ENCODE results near the gene MPP7.

Gene MPP7

GRCh38 chr10:28295336-28295735 lies 7.5 kb downstream of the MPP7 start:
- TF ChIP-seq POLR2AphosphoS5 (IDR thresholded peaks at IDR 0.05; ENCODE audit: low read depth, low read length) = no peak
- no peak for TF ChIP-seq POU2F2 (IDR thresholded peaks at IDR 0.05; ENCODE audit: low read depth, low read length)
- TF ChIP-seq POLR2A (IDR thresholded peaks at IDR 0.05; ENCODE audit: low read depth, low read length) = no peak
- no peak for TF ChIP-seq PAX5 (IDR thresholded peaks at IDR 0.05; ENCODE audit: insufficient read depth, low read length, severe bottlenecking)
- TF ChIP-seq SPI1 (IDR thresholded peaks at IDR 0.05; ENCODE audit: low read depth, low read length) = no peak
- no peak for TF ChIP-seq TAF1 (IDR thresholded peaks at IDR 0.05; ENCODE audit: low read depth, low read length)
- FAIRE-seq (no peak), DNase-seq (ENCODE audit: insufficient read length, low spot score) (no peak)

- DNase-seq (ENCODE audit: insufficient read length, low spot score) (no peak), FAIRE-seq (no peak)
- TF ChIP-seq PAX5 (IDR thresholded peaks at IDR 0.05; ENCODE audit: insufficient read depth, low read length, severe bottlenecking) = no peak
- TF ChIP-seq POU2F2 (IDR thresholded peaks at IDR 0.05; ENCODE audit: low read depth, low read length) = no peak
- TF ChIP-seq POLR2A (IDR thresholded peaks at IDR 0.05; ENCODE audit: low read depth, low read length) = no peak
- no peak for TF ChIP-seq POLR2AphosphoS5 (IDR thresholded peaks at IDR 0.05; ENCODE audit: low read depth, low read length)
- TF ChIP-seq TAF1 (IDR thresholded peaks at IDR 0.05; ENCODE audit: low read depth, low read length) = no peak
- no peak for TF ChIP-seq SPI1 (IDR thresholded peaks at IDR 0.05; ENCODE audit: low read depth, low read length)
Observed at GRCh38 chr10:28294809-28295208, 8.1 kb downstream of the MPP7 start.

GRCh38 chr10:28294169-28294532 lies 8.7 kb downstream of the MPP7 start:
- no peak for FAIRE-seq
- TF ChIP-seq PAX5 (IDR thresholded peaks at IDR 0.05; ENCODE audit: insufficient read depth, low read length, severe bottlenecking) (no peak), POLR2A (IDR thresholded peaks at IDR 0.05; ENCODE audit: low read depth, low read length) (no peak), SPI1 (IDR thresholded peaks at IDR 0.05; ENCODE audit: low read depth, low read length) (no peak), TAF1 (IDR thresholded peaks at IDR 0.05; ENCODE audit: low read depth, low read length) (no peak), POLR2AphosphoS5 (IDR thresholded peaks at IDR 0.05; ENCODE audit: low read depth, low read length) (no peak), POU2F2 (IDR thresholded peaks at IDR 0.05; ENCODE audit: low read depth, low read length) (no peak)

GRCh38 chr10:28293236-28294168 lies 9.4 kb downstream of the MPP7 start:
- FAIRE-seq = no peak
- no peak for TF ChIP-seq PAX5 (IDR thresholded peaks at IDR 0.05; ENCODE audit: insufficient read depth, low read length, severe bottlenecking)
- no peak for TF ChIP-seq POLR2A (IDR thresholded peaks at IDR 0.05; ENCODE audit: low read depth, low read length)
- no peak for TF ChIP-seq POU2F2 (IDR thresholded peaks at IDR 0.05; ENCODE audit: low read depth, low read length)
- no peak for TF ChIP-seq POLR2AphosphoS5 (IDR thresholded peaks at IDR 0.05; ENCODE audit: low read depth, low read length)
- no peak for TF ChIP-seq SPI1 (IDR thresholded peaks at IDR 0.05; ENCODE audit: low read depth, low read length)
- no peak for TF ChIP-seq TAF1 (IDR thresholded peaks at IDR 0.05; ENCODE audit: low read depth, low read length)
- DNase-seq (ENCODE audit: insufficient read length, low spot score) = no peak

More at GRCh38 chr10:28294169-28294532, 8.7 kb downstream of the MPP7 start:
- DNase-seq (ENCODE audit: insufficient read length, low spot score) = no peak

- no peak for FAIRE-seq
- no peak for TF ChIP-seq SPI1 (IDR thresholded peaks at IDR 0.05; ENCODE audit: low read depth, low read length)
- TF ChIP-seq POLR2AphosphoS5 (IDR thresholded peaks at IDR 0.05; ENCODE audit: low read depth, low read length) = no peak
- no peak for TF ChIP-seq TAF1 (IDR thresholded peaks at IDR 0.05; ENCODE audit: low read depth, low read length)
- TF ChIP-seq PAX5 (IDR thresholded peaks at IDR 0.05; ENCODE audit: insufficient read depth, low read length, severe bottlenecking) = no peak
- TF ChIP-seq POLR2A (IDR thresholded peaks at IDR 0.05; ENCODE audit: low read depth, low read length) = no peak
- no peak for TF ChIP-seq POU2F2 (IDR thresholded peaks at IDR 0.05; ENCODE audit: low read depth, low read length)
- DNase-seq (ENCODE audit: insufficient read length, low spot score) = no peak
Observed at GRCh38 chr10:28291881-28292297, 11.0 kb downstream of the MPP7 start.

GRCh38 chr10:28285816-28286215 lies 17.0 kb downstream of the MPP7 start:
- FAIRE-seq = no peak
- no peak for TF ChIP-seq TAF1 (IDR thresholded peaks at IDR 0.05; ENCODE audit: low read depth, low read length)
- TF ChIP-seq PAX5 (IDR thresholded peaks at IDR 0.05; ENCODE audit: insufficient read depth, low read length, severe bottlenecking) = no peak
- TF ChIP-seq POLR2A (IDR thresholded peaks at IDR 0.05; ENCODE audit: low read depth, low read length) = no peak
- TF ChIP-seq POLR2AphosphoS5 (IDR thresholded peaks at IDR 0.05; ENCODE audit: low read depth, low read length) = no peak
- TF ChIP-seq SPI1 (IDR thresholded peaks at IDR 0.05; ENCODE audit: low read depth, low read length) = no peak
- TF ChIP-seq POU2F2 (IDR thresholded peaks at IDR 0.05; ENCODE audit: low read depth, low read length) = no peak

GRCh38 chr10:28284126-28284525 lies 18.7 kb downstream of the MPP7 start:
- TF ChIP-seq POU2F2 (IDR thresholded peaks at IDR 0.05; ENCODE audit: low read depth, low read length) (no peak), POLR2AphosphoS5 (IDR thresholded peaks at IDR 0.05; ENCODE audit: low read depth, low read length) (no peak), POLR2A (IDR thresholded peaks at IDR 0.05; ENCODE audit: low read depth, low read length) (no peak), TAF1 (IDR thresholded peaks at IDR 0.05; ENCODE audit: low read depth, low read length) (no peak), PAX5 (IDR thresholded peaks at IDR 0.05; ENCODE audit: insufficient read depth, low read length, severe bottlenecking) (no peak), SPI1 (IDR thresholded peaks at IDR 0.05; ENCODE audit: low read depth, low read length) (no peak)
- FAIRE-seq (no peak), DNase-seq (ENCODE audit: insufficient read length, low spot score) (no peak)

More at GRCh38 chr10:28285816-28286215, 17.0 kb downstream of the MPP7 start:
- DNase-seq (ENCODE audit: insufficient read length, low spot score) = no peak

GRCh38 chr10:28283251-28283650 lies 19.6 kb downstream of the MPP7 start:
- TF ChIP-seq PAX5 (IDR thresholded peaks at IDR 0.05; ENCODE audit: insufficient read depth, low read length, severe bottlenecking) = no peak
- no peak for DNase-seq (ENCODE audit: insufficient read length, low spot score)
- no peak for FAIRE-seq

GRCh38 chr10:28282336-28282735 lies 20.5 kb downstream of the MPP7 start:
- no peak for FAIRE-seq
- DNase-seq (ENCODE audit: insufficient read length, low spot score) = no peak
- TF ChIP-seq SPI1 (IDR thresholded peaks at IDR 0.05; ENCODE audit: low read depth, low read length) (no peak), POU2F2 (IDR thresholded peaks at IDR 0.05; ENCODE audit: low read depth, low read length) (no peak), TAF1 (IDR thresholded peaks at IDR 0.05; ENCODE audit: low read depth, low read length) (no peak), PAX5 (IDR thresholded peaks at IDR 0.05; ENCODE audit: insufficient read depth, low read length, severe bottlenecking) (no peak), POLR2AphosphoS5 (IDR thresholded peaks at IDR 0.05; ENCODE audit: low read depth, low read length) (no peak), POLR2A (IDR thresholded peaks at IDR 0.05; ENCODE audit: low read depth, low read length) (no peak)

Data from GM12891 (cell line).